Measurements from ENCODE around the gene DDX24. TPM values are rescaled to one million over a fixed set of nuclear protein-coding genes. Genes with fewer than 3 reads are reported as not detected.

DDX24 gene
- total and polyA plus RNA-seq, 4 experiments from 2014 or later: 135 to 322 (median 310) TPM

DNA sequence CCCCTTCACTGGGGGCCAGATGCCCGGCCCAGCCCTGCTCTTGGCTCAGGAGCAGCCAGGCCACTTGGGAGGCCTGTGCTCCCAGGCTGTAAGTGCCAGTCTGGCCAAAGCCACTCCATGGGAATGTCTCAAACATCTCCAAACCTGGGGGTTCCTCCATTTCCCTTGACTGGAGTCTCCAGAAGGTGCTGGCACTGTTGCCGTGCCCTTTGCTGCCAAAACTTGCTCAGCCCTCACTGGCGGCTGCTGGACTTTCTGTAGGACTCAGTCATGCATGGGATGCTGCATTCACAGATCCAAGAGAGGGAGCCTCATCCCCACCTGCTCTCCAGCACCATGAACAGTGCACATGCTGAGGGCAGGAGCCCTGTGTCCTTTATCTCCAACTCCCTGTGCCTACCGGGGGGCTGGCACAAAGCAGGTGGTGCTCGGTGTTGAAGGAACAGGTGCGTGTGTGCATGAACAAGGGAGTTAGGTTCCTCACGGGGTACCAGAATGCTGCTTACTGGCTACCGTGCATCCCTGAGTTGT lies 64.5 kb downstream of the DDX24 start:
- ChIA-PET POLR2A (ENCODE audit: partially characterized antibody) (no interaction called here), CTCF (ENCODE audit: partially characterized antibody) (interaction anchor here (1.1 to 7.1 kb wide), 2 partner anchors 18 to 37 kb away, joined by 6 to 48 read pairs; no protein-coding TSS in a partner anchor)
- no peaks in the 10 kb centered on the region for H3K27me3 ChIP-seq (ENCODE audit: insufficient read depth, low read length)
- Mint-ChIP-seq H3K4me3 (no peak overlapping the region), H3K4me1 (peaks cover 8 to 24% (median 16%) of the 10 kb centered on the region in 4 donors), H3K27ac (no peak overlapping the region), H3K9me3 (no peaks in the 10 kb centered on the region), H3K36me3 (no peaks in the 10 kb centered on the region), H3K27me3 (no peaks in the 10 kb centered on the region)
- DNase-seq: no peak
- no peaks in the 10 kb centered on the region for H3K36me3 ChIP-seq (ENCODE audit: insufficient read depth, low read length)
- peaks cover 19% of the 10 kb centered on the region for H3K4me1 ChIP-seq (ENCODE audit: insufficient read depth, low read length)
- H3K27ac ChIP-seq (ENCODE audit: low read depth, low read length): no peak overlapping the region
- H3K9me3 ChIP-seq (ENCODE audit: control insufficient read depth in 1 of 2, low read length in 2 of 2): no peaks in the 10 kb centered on the region
- H3K4me3 ChIP-seq (ENCODE audit: low read length in 2 of 2): no peak overlapping the region
- intact Hi-C loops (cut with micrococcal nuclease): no loop called here

DNA sequence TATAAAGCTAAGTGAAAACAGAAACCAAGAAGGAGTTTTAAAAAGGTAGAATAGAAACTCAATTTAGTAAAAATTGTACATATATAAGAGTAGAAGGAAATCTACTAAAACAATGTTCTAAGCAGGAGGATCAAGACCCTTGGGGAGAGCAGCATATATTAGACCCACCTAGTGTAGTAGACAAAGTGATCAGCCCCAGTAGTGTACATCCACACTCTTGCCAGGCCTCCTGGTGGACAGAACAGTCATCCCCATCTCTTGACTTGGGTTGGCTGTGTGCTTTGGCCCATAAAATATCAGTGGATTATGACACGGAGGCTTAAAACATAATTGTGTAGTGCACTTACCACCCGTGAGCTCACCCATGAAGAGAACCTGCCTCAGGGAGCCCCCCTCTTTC lies 65.8 kb downstream of the DDX24 start:
- no peaks in the 10 kb centered on the region for H3K36me3 ChIP-seq (ENCODE audit: insufficient read depth, low read length)
- DNase-seq: no peak
- no peaks in the 10 kb centered on the region for H3K36me3 Mint-ChIP-seq
- no peak overlapping the region for H3K27ac Mint-ChIP-seq
- H3K9me3 ChIP-seq (ENCODE audit: control insufficient read depth in 1 of 2, low read length in 2 of 2): no peaks in the 10 kb centered on the region
- no peak overlapping the region for H3K4me3 Mint-ChIP-seq
- H3K9me3 Mint-ChIP-seq: no peaks in the 10 kb centered on the region
- ChIA-PET CTCF (ENCODE audit: partially characterized antibody) (interaction anchor here (0.9 to 5.0 kb wide), 4 partner anchors 15 to 76 kb away, joined by 4 to 28 read pairs (median 10); no protein-coding TSS in a partner anchor), POLR2A (ENCODE audit: partially characterized antibody) (no interaction called here)
- no peak overlapping the region for H3K27ac ChIP-seq (ENCODE audit: low read depth, low read length)
- no peaks in the 10 kb centered on the region for H3K27me3 Mint-ChIP-seq
- H3K27me3 ChIP-seq (ENCODE audit: insufficient read depth, low read length): no peaks in the 10 kb centered on the region
- peaks cover 15 to 28% (median 22%) of the 10 kb centered on the region in 4 donors for H3K4me1 Mint-ChIP-seq
- intact Hi-C loops (cut with micrococcal nuclease): no loop called here
- H3K4me1 ChIP-seq (ENCODE audit: insufficient read depth, low read length): peaks cover 24% of the 10 kb centered on the region
- H3K4me3 ChIP-seq (ENCODE audit: low read length in 2 of 2): no peak overlapping the region

- Histone ChIP-seq H3K27me3 (ENCODE audit: insufficient read depth, low read length) (no peaks in the 10 kb centered on the region), H3K4me1 (ENCODE audit: insufficient read depth, low read length) (peaks cover 31% of the 10 kb centered on the region), H3K4me3 (ENCODE audit: low read length in 2 of 2) (no peak overlapping the region), H3K27ac (ENCODE audit: low read depth, low read length) (no peak overlapping the region), H3K36me3 (ENCODE audit: insufficient read depth, low read length) (no peaks in the 10 kb centered on the region), H3K9me3 (ENCODE audit: control insufficient read depth in 1 of 2, low read length in 2 of 2) (no peaks in the 10 kb centered on the region)
- no peaks in the 10 kb centered on the region for H3K27me3 Mint-ChIP-seq
- POLR2A ChIA-PET (ENCODE audit: partially characterized antibody): no interaction called here
- H3K4me1 Mint-ChIP-seq: peaks cover 22 to 35% (median 28%) of the 10 kb centered on the region in 4 donors
- H3K27ac Mint-ChIP-seq: no peak overlapping the region
- H3K9me3 Mint-ChIP-seq: no peaks in the 10 kb centered on the region
- DNase-seq: no peak
- CTCF ChIA-PET (ENCODE audit: partially characterized antibody): interaction anchor here (1.3 to 5.0 kb wide), 5 partner anchors 10 to 79 kb away, joined by 3 to 28 read pairs (median 9); no protein-coding TSS in a partner anchor
- intact Hi-C loops (cut with micrococcal nuclease): no loop called here
- H3K36me3 Mint-ChIP-seq: no peaks in the 10 kb centered on the region
- no peak overlapping the region for H3K4me3 Mint-ChIP-seq
Measured at GRCh38 chr14:94014382-94014781, 66.6 kb downstream of the DDX24 start.

DNA sequence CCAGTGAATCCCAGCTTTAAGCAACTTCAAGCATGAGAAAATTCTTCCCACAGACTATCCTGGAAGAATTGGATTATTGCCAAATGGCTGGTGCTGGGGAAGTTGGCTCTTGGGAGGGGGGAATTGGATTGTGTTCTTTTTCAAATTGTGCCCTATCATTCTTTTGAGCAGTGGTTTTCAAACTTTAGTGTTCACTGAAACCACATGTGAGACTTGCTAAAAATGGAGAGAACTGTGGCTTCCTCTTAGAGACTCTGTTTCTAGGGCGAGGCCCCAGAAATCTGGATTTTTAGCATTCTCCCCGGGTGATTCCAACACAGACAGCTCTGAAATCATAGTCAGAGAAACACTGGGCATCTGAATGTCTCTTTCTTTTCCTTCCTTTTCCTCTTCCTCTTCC lies 69.2 kb downstream of the DDX24 start:
- POLR2A ChIA-PET (ENCODE audit: partially characterized antibody): interaction anchor here (0.8 to 2.2 kb wide), 9 partner anchors 10 to 150 kb away, joined by 3 to 9 read pairs (median 6); partner anchors contain the start of gene OTUB2
- Histone ChIP-seq H3K27me3 (ENCODE audit: insufficient read depth, low read length) (no peaks in the 10 kb centered on the region), H3K4me3 (ENCODE audit: low read length in 2 of 2) (no peak overlapping the region), H3K4me1 (ENCODE audit: insufficient read depth, low read length) (peaks cover 51% of the 10 kb centered on the region), H3K9me3 (ENCODE audit: control insufficient read depth in 1 of 2, low read length in 2 of 2) (no peaks in the 10 kb centered on the region), H3K27ac (ENCODE audit: low read depth, low read length) (no peak overlapping the region), H3K36me3 (ENCODE audit: insufficient read depth, low read length) (no peaks in the 10 kb centered on the region)
- CTCF ChIA-PET (ENCODE audit: partially characterized antibody): interaction anchor here (0.7 to 5.0 kb wide), 5 partner anchors 11 to 125 kb away, joined by 3 to 28 read pairs (median 7); no protein-coding TSS in a partner anchor
- peak overlapping the region in 4 of 7 donors; percentile 3 to 68 (median 56) for H3K27ac Mint-ChIP-seq
- no peaks in the 10 kb centered on the region for H3K27me3 Mint-ChIP-seq
- H3K4me1 Mint-ChIP-seq: peaks cover 34 to 58% (median 47%) of the 10 kb centered on the region in 4 donors
- no peaks in the 10 kb centered on the region for H3K9me3 Mint-ChIP-seq
- no peaks in the 10 kb centered on the region for H3K36me3 Mint-ChIP-seq
- intact Hi-C loops (cut with micrococcal nuclease): no loop called here
- DNase-seq: peak; percentile 52 to 63 (median 56)
- peak overlapping the region in 7 of 8 donors; percentile 38 to 74 (median 62) for H3K4me3 Mint-ChIP-seq

DNA sequence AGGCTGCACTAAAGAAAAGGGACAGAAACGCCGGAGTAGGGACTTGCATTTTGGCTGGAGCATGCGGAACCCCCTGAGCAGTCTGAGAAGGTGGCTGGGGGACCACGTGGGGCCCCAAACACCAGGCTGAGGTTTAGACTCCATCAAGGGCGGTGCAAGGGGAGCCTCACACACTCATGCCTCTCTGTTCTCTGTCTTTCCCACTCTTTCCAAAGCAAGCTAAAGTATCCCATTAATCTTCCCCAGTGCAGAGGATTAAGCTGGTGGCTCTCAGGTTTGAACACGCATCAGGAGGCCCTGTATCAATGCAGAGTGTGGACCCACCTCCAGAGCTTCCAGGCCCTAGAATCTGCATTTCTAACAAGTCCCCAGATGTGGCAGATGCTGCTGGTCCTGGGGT lies 70.4 kb downstream of the DDX24 start:
- Mint-ChIP-seq H3K27me3 (no peaks in the 10 kb centered on the region), H3K27ac (peak overlapping the region in 1 of 7 donors; percentile 37), H3K4me3 (peak overlapping the region in 3 of 8 donors; percentile 9 to 36 (median 18)), H3K4me1 (peaks cover 34 to 59% (median 47%) of the 10 kb centered on the region in 4 donors), H3K36me3 (no peaks in the 10 kb centered on the region), H3K9me3 (no peaks in the 10 kb centered on the region)
- DNase-seq: no peak
- Histone ChIP-seq H3K4me1 (ENCODE audit: insufficient read depth, low read length) (peaks cover 51% of the 10 kb centered on the region), H3K9me3 (ENCODE audit: control insufficient read depth in 1 of 2, low read length in 2 of 2) (no peaks in the 10 kb centered on the region), H3K36me3 (ENCODE audit: insufficient read depth, low read length) (no peaks in the 10 kb centered on the region), H3K27ac (ENCODE audit: low read depth, low read length) (no peak overlapping the region), H3K27me3 (ENCODE audit: insufficient read depth, low read length) (no peaks in the 10 kb centered on the region), H3K4me3 (ENCODE audit: low read length in 2 of 2) (no peak overlapping the region)
- CTCF ChIA-PET (ENCODE audit: partially characterized antibody): interaction anchor here (1.4 to 5.0 kb wide), 4 partner anchors 9 to 71 kb away, joined by 3 to 28 read pairs (median 6); no protein-coding TSS in a partner anchor
- POLR2A ChIA-PET (ENCODE audit: partially characterized antibody): interaction anchor here (1.8 to 2.2 kb wide), 3 partner anchors 15 to 47 kb away, joined by 6 to 9 read pairs (median 8); partner anchors contain the start of gene OTUB2
- intact Hi-C loops (cut with micrococcal nuclease): no loop called here

DNA sequence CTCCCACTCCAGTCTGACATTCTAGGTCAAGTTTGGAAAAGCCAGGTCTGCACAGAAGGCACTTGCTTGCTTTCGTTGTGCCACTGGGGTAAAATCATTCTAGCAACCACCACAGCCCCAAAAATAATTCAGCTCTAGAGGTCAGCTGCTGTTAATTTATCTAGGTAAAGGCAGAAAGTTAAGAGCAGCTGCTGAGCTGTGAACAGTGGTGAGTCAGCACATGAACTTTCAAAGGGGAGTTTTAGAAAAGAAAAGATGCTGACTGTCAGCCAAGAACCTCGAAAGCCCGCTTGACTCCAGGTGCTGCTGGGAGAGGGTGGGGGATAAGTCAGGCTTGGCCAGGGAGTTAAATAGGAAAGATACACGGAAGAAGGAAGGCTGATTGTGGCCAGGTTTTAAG lies 71.2 kb downstream of the DDX24 start:
- H3K4me1 ChIP-seq (ENCODE audit: insufficient read depth, low read length): peaks cover 51% of the 10 kb centered on the region
- ChIA-PET CTCF (ENCODE audit: partially characterized antibody) (interaction anchor here (1.4 to 2.2 kb wide), 4 partner anchors 8 to 70 kb away, joined by 3 to 6 read pairs (median 4); no protein-coding TSS in a partner anchor), POLR2A (ENCODE audit: partially characterized antibody) (interaction anchor here (0.7 to 1.6 kb wide), 4 partner anchors 16 to 54 kb away, joined by 3 to 6 read pairs (median 4); partner anchors contain the start of gene OTUB2)
- H3K4me1 Mint-ChIP-seq: peaks cover 37 to 68% (median 49%) of the 10 kb centered on the region in 4 donors
- no peak overlapping the region for H3K27ac ChIP-seq (ENCODE audit: low read depth, low read length)
- no peaks in the 10 kb centered on the region for H3K9me3 ChIP-seq (ENCODE audit: control insufficient read depth in 1 of 2, low read length in 2 of 2)
- H3K4me3 ChIP-seq (ENCODE audit: low read length in 2 of 2): no peak overlapping the region
- H3K9me3 Mint-ChIP-seq: no peaks in the 10 kb centered on the region
- no peaks in the 10 kb centered on the region for H3K27me3 Mint-ChIP-seq
- peak overlapping the region in 3 of 7 donors; percentile 58 to 89 (median 71) for H3K27ac Mint-ChIP-seq
- H3K36me3 Mint-ChIP-seq: no peaks in the 10 kb centered on the region
- H3K27me3 ChIP-seq (ENCODE audit: insufficient read depth, low read length): no peaks in the 10 kb centered on the region
- peak overlapping the region in 5 of 8 donors; percentile 26 to 61 (median 53) for H3K4me3 Mint-ChIP-seq
- DNase-seq: no peak
- intact Hi-C loops (cut with micrococcal nuclease): no loop called here
- H3K36me3 ChIP-seq (ENCODE audit: insufficient read depth, low read length): no peaks in the 10 kb centered on the region

- peaks cover 37 to 68% (median 50%) of the 10 kb centered on the region in 4 donors for H3K4me1 Mint-ChIP-seq
- H3K27me3 Mint-ChIP-seq: no peaks in the 10 kb centered on the region
- DNase-seq: peak in 1 of 5 donors; percentile 19
- Histone ChIP-seq H3K4me3 (ENCODE audit: low read length in 2 of 2) (no peak overlapping the region), H3K36me3 (ENCODE audit: insufficient read depth, low read length) (no peaks in the 10 kb centered on the region), H3K9me3 (ENCODE audit: control insufficient read depth in 1 of 2, low read length in 2 of 2) (no peaks in the 10 kb centered on the region), H3K27ac (ENCODE audit: low read depth, low read length) (no peak overlapping the region), H3K4me1 (ENCODE audit: insufficient read depth, low read length) (peaks cover 51% of the 10 kb centered on the region), H3K27me3 (ENCODE audit: insufficient read depth, low read length) (no peaks in the 10 kb centered on the region)
- intact Hi-C loops (cut with micrococcal nuclease): no loop called here
- peak overlapping the region in 4 of 8 donors; percentile 8 to 53 (median 28) for H3K4me3 Mint-ChIP-seq
- H3K36me3 Mint-ChIP-seq: no peaks in the 10 kb centered on the region
- H3K9me3 Mint-ChIP-seq: no peaks in the 10 kb centered on the region
- CTCF ChIA-PET (ENCODE audit: partially characterized antibody): interaction anchor here (1.2 to 1.6 kb wide), 4 partner anchors 9 to 71 kb away, joined by 3 to 7 read pairs (median 4); no protein-coding TSS in a partner anchor
- peak overlapping the region in 2 of 7 donors; percentile 10 to 50 for H3K27ac Mint-ChIP-seq
- POLR2A ChIA-PET (ENCODE audit: partially characterized antibody): interaction anchor here (1.6 kb wide), 1 partner anchor 30 kb away, joined by 5 read pairs; no protein-coding TSS in a partner anchor
Measured at GRCh38 chr14:94008234-94008633, 72.8 kb downstream of the DDX24 start.
